ENCODE data around the gene DDX18. TPM values are rescaled to one million over a fixed set of nuclear protein-coding genes. Genes with fewer than 3 reads are reported as not detected.
A peak's percentile ranks its signal among the peaks of the same experiment; 100 is the strongest.

DDX18 gene
- total RNA-seq, 1 experiment from 2014 or later = 121 TPM

- intact Hi-C loops (cut with micrococcal nuclease; ENCODE audit: unreplicated experiment) = no loop called here
- no peaks in the 10 kb centered on the region for H3K27me3 ChIP-seq (replicated peaks; ENCODE audit: insufficient read depth, low read depth, low read length, poor library complexity)
- no peak overlapping the region for H3K27ac ChIP-seq (ENCODE audit: low read depth, low read length, poor library complexity, severe bottlenecking)
- peaks cover 8% of the 10 kb centered on the region for H3K4me1 ChIP-seq (ENCODE audit: insufficient read depth, low read length, poor library complexity, severe bottlenecking)
- POLR2A ChIA-PET (ENCODE audit: low non-redundant PET) = no interaction called here
- no peak for TF ChIP-seq CTCF (conservative IDR thresholded peaks at IDR 0.05; ENCODE audit: low read depth, low read length)
- H3K4me3 ChIP-seq (ENCODE audit: low read depth, low read length, poor library complexity, severe bottlenecking) = peak overlapping the region; percentile 83
- DNase-seq (ENCODE audit: low spot score) = no peak
- no peaks in the 10 kb centered on the region for H3K9me3 ChIP-seq (ENCODE audit: low read depth, low read length, poor library complexity, severe bottlenecking)
- BruUV-seq (replicated peaks) = no TSS peak
- CTCF ChIA-PET = no interaction called here
- peaks cover 39% of the 10 kb centered on the region for H3K36me3 ChIP-seq (ENCODE audit: insufficient read depth, low read length, poor library complexity, severe bottlenecking)
These were observed 1.5 kb downstream of the DDX18 start for GRCh38 chr2:117815946-117816345.

- Histone ChIP-seq H3K27me3 (replicated peaks; ENCODE audit: insufficient read depth, low read depth, low read length, poor library complexity) (no peaks in the 10 kb centered on the region), H3K9me3 (ENCODE audit: low read depth, low read length, poor library complexity, severe bottlenecking) (no peaks in the 10 kb centered on the region), H3K4me3 (ENCODE audit: low read depth, low read length, poor library complexity, severe bottlenecking) (no peak overlapping the region), H3K36me3 (ENCODE audit: insufficient read depth, low read length, poor library complexity, severe bottlenecking) (peaks cover 69% of the 10 kb centered on the region), H3K4me1 (ENCODE audit: insufficient read depth, low read length, poor library complexity, severe bottlenecking) (peaks cover 8% of the 10 kb centered on the region), H3K27ac (ENCODE audit: low read depth, low read length, poor library complexity, severe bottlenecking) (no peak overlapping the region)
- POLR2A ChIA-PET (ENCODE audit: low non-redundant PET) = no interaction called here
- TF ChIP-seq EZH2 (IDR thresholded peaks at IDR 0.05; ENCODE audit: borderline replicate concordance, low read depth, low read length, poor library complexity, severe bottlenecking) (no peak), CTCF (conservative IDR thresholded peaks at IDR 0.05; ENCODE audit: low read depth, low read length) (no peak)
- no TSS peak for BruUV-seq (replicated peaks)
- DNase-seq (ENCODE audit: low spot score) = no peak
- intact Hi-C loops (cut with micrococcal nuclease; ENCODE audit: unreplicated experiment) = no loop called here
- CTCF ChIA-PET = no interaction called here
These were observed 4.4 kb downstream of the DDX18 start for GRCh38 chr2:117818921-117819320.

GRCh38 chr2:117820444-117820843 lies 6.0 kb downstream of the DDX18 start:
- ChIA-PET CTCF (no interaction called here), POLR2A (ENCODE audit: low non-redundant PET) (no interaction called here)
- Histone ChIP-seq H3K27me3 (replicated peaks; ENCODE audit: insufficient read depth, low read depth, low read length, poor library complexity) (no peaks in the 10 kb centered on the region), H3K4me3 (ENCODE audit: low read depth, low read length, poor library complexity, severe bottlenecking) (no peak overlapping the region), H3K27ac (ENCODE audit: low read depth, low read length, poor library complexity, severe bottlenecking) (no peak overlapping the region), H3K36me3 (ENCODE audit: insufficient read depth, low read length, poor library complexity, severe bottlenecking) (peaks cover 84% of the 10 kb centered on the region), H3K4me1 (ENCODE audit: insufficient read depth, low read length, poor library complexity, severe bottlenecking) (peaks cover 8% of the 10 kb centered on the region), H3K9me3 (ENCODE audit: low read depth, low read length, poor library complexity, severe bottlenecking) (no peaks in the 10 kb centered on the region)
- TF ChIP-seq CTCF (conservative IDR thresholded peaks at IDR 0.05; ENCODE audit: low read depth, low read length) = no peak
- no peak for TF ChIP-seq EZH2 (IDR thresholded peaks at IDR 0.05; ENCODE audit: borderline replicate concordance, low read depth, low read length, poor library complexity, severe bottlenecking)
- no TSS peak for BruUV-seq (replicated peaks)
- DNase-seq (ENCODE audit: low spot score) = no peak
- intact Hi-C loops (cut with micrococcal nuclease; ENCODE audit: unreplicated experiment) = no loop called here

Data from A673 (cell line).